GM23248 (cell line): ENCODE measurements around the gene RNF13. TPM values are rescaled to one million over a fixed set of nuclear protein-coding genes. Genes with fewer than 3 reads are reported as not detected.

Experiments
- DNase-seq: peaks from one replicate; pipeline ENCODE4 v3.0.0-alpha.2; 2015
- H2AFZ ChIP-seq: fragments of 200-600 bp; sonication (generic); 2 replicates; pipeline ENCODE4 v1.6.1; 2016; ENCODE audit warnings: antibody characterized with exemption
- H3F3A ChIP-seq: fragments of 200-600 bp; sonication (generic); 2 replicates; pipeline ENCODE4 v1.6.1; 2016; ENCODE audit warnings: mild to moderate bottlenecking, antibody characterized with exemption, mixed run types; ENCODE audit not compliant: insufficient read depth
- H3K27ac ChIP-seq: fragments of 200-600 bp; sonication (generic); 2 replicates; pipeline ENCODE4 v1.5.1; 2016; ENCODE audit warnings: mild to moderate bottlenecking
- H3K27me3 ChIP-seq: fragments of 200-600 bp; sonication (generic); replicated peaks from 2 replicates; pipeline ENCODE4 v1.6.1; 2016; ENCODE audit warnings: mild to moderate bottlenecking; ENCODE audit not compliant: insufficient read depth
- H3K36me3 ChIP-seq: fragments of 200-600 bp; sonication (generic); 2 replicates; pipeline ENCODE4 v1.6.1; 2016; ENCODE audit warnings: low read depth, mild to moderate bottlenecking
- H3K4me1 ChIP-seq: fragments of 200-600 bp; sonication (generic); 2 replicates; pipeline ENCODE4 v1.6.1; 2016; ENCODE audit warnings: mild to moderate bottlenecking; ENCODE audit not compliant: insufficient read depth
- H3K4me2 ChIP-seq: fragments of 200-600 bp; sonication (generic); one replicate; pipeline ENCODE4 v1.6.1; 2016; ENCODE audit warnings: mild to moderate bottlenecking; ENCODE audit not compliant: unreplicated experiment
- H3K4me3 ChIP-seq: fragments of 200-600 bp; sonication (generic); 2 replicates; pipeline ENCODE4 v1.5.1; 2016; ENCODE audit warnings: mild to moderate bottlenecking
- H3K79me2 ChIP-seq: fragments of 200-600 bp; sonication (generic); 2 replicates; pipeline ENCODE4 v1.6.1; 2016; ENCODE audit warnings: mild to moderate bottlenecking; ENCODE audit not compliant: insufficient read depth
- H3K9ac ChIP-seq: fragments of 200-600 bp; sonication (generic); 2 replicates; pipeline ENCODE4 v1.6.1; 2016; ENCODE audit warnings: mild to moderate bottlenecking
- H3K9me2 ChIP-seq: fragments of 200-600 bp; sonication (generic); 2 replicates; pipeline ENCODE4 v1.6.1; 2016; ENCODE audit warnings: mixed run types, mild to moderate bottlenecking, moderate library complexity; ENCODE audit not compliant: insufficient read depth
- H3K9me3 ChIP-seq: fragments of 200-600 bp; sonication (generic); one replicate; pipeline ENCODE4 v1.6.1; 2017; ENCODE audit warnings: low read depth
- H4K20me1 ChIP-seq: fragments of 200-600 bp; sonication (generic); 2 replicates; pipeline ENCODE4 v1.6.0; 2016; ENCODE audit not compliant: insufficient read depth
- EZH2 ChIP-seq: fragments of 200-600 bp; sonication (generic); IDR thresholded peaks from 2 replicates; pipeline ENCODE4 v1.6.1; 2018; ENCODE audit warnings: antibody characterized with exemption, mild to moderate bottlenecking; ENCODE audit not compliant: insufficient read depth, poor library complexity, severe bottlenecking
- EZH2phosphoT487 ChIP-seq: fragments of 200-600 bp; sonication (generic); IDR thresholded peaks from 2 replicates; pipeline ENCODE4 v1.6.1; 2018; ENCODE audit warnings: antibody characterized with exemption, moderate library complexity, mild to moderate bottlenecking, low read depth; ENCODE audit not compliant: insufficient read depth
- WGBS, 2 experiments: methylation state at CpG; one replicate each; pipeline ENCODE4 v1.1.6; 2015 to 2017; ENCODE audit warnings: low lambda C conversion rate in 2 of 2, low coverage in 1 of 2; ENCODE audit errors: missing lambda C conversion rate in 2 of 2; 5-methylcytosine and 5-hydroxymethylcytosine counted together
- in situ Hi-C: fragments of 300-500 bp; cut with MboI; formaldehyde crosslinking; loops from 2 replicates; pipeline ENCODE4 v1.15.0; 2020
- polyA plus RNA-seq: library from polyadenylated mRNA; unstranded; fragments of >200 nt; fragmentation: Nextera tagmentation; extraction: Ambion mirVana; gene quantifications from 2 replicates; pipeline ENCODE4 v1.2.1, GENCODE V29; 2016
- total RNA-seq: library from RNA; depleted of rRNA; stranded (reverse); fragments of >200 nt; shearing (Covaris generic); gene quantifications from 2 replicates; pipeline ENCODE4 v1.2.3, GENCODE V29; 2014

RNF13 gene
- total and polyA plus RNA-seq, 2 experiments from 2014 or later = 48.7 to 100.0 TPM

DNA sequence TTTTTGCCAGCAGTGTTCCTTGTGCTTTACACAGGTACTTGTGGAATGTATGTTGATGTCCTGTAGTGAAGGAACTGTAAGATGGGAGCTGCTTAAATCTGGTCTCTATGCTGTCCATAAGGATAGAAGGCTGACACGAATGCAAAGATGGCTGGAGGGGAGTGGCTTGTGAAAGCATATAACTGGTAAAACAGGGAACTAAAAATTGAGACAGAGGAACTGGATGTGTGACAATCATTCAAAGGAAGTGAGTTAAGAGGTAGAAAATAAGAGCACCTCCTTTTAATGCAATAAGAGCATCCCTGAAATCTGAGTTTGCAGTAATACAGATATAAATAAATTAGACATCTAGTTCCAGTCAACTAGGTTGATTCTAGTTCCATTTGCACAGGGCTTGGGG is 35.2 kb downstream of the RNF13 start:
- Histone ChIP-seq H3F3A (no peaks in the 10 kb centered on the region), H2AFZ (no peak overlapping the region), H3K9me2 (no peaks in the 10 kb centered on the region), H3K9me3 (no peaks in the 10 kb centered on the region), H3K27me3 (no peaks in the 10 kb centered on the region), H3K9ac (no peak overlapping the region), H3K4me2 (no peak overlapping the region), H3K79me2 (peaks cover 76% of the 10 kb centered on the region), H4K20me1 (no peaks in the 10 kb centered on the region), H3K4me1 (0 out of 2 replicates have a peak, but pooled peaks cover 5% of the 10 kb centered on the region), H3K36me3 (peaks cover 11% of the 10 kb centered on the region; the same call in 1 of the 2 replicates), H3K4me3 (no peak overlapping the region), H3K27ac (no peak overlapping the region)
- 91 to 100% methylated on average over 1 of the region's 1 CpG for WGBS, 2 experiments
- TF ChIP-seq EZH2phosphoT487 = no peak
- in situ Hi-C loops = no loop called here
- DNase-seq = no peak

DNA sequence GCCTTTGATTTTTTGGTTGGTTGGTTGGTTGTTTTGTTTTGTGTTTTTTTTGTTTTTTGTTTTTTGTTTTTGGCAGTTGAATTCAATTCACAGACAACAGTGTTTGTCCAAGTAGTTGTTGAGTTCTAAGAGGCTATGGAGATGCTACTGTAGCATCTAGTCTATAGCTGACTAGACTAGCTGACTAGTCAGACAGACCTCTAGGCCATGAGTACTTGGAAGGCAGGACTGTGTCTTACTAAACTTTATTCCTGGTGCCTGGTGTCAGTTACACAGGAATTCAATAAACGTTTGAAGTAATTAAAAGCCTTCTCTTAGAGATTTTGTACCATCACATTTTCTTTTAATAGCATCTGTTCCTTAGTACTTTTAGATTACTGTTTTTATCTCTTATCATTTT is 35.7 kb downstream of the RNF13 start:
- no peaks in the 10 kb centered on the region for H3K9me2 ChIP-seq
- H3K36me3 ChIP-seq = peaks cover 11% of the 10 kb centered on the region; the same call in 1 of the 2 replicates
- no peak overlapping the region for H3K4me2 ChIP-seq
- H3K79me2 ChIP-seq = peaks cover 71% of the 10 kb centered on the region
- no peak for TF ChIP-seq EZH2phosphoT487
- no peak for TF ChIP-seq EZH2
- no peaks in the 10 kb centered on the region for H4K20me1 ChIP-seq
- no peak overlapping the region for H3K9ac ChIP-seq
- no peaks in the 10 kb centered on the region for H3K27me3 ChIP-seq
- 31 to 39% methylated on average over 1 of the region's 1 CpG for WGBS, 2 experiments
- H3F3A ChIP-seq = no peaks in the 10 kb centered on the region
- 0 out of 2 replicates have a peak, but pooled peaks cover 5% of the 10 kb centered on the region for H3K4me1 ChIP-seq
- no peak overlapping the region for H3K4me3 ChIP-seq
- no peaks in the 10 kb centered on the region for H3K9me3 ChIP-seq
- no peak overlapping the region for H2AFZ ChIP-seq
- no peak overlapping the region for H3K27ac ChIP-seq
- in situ Hi-C loops = no loop called here
- no peak for DNase-seq

DNA sequence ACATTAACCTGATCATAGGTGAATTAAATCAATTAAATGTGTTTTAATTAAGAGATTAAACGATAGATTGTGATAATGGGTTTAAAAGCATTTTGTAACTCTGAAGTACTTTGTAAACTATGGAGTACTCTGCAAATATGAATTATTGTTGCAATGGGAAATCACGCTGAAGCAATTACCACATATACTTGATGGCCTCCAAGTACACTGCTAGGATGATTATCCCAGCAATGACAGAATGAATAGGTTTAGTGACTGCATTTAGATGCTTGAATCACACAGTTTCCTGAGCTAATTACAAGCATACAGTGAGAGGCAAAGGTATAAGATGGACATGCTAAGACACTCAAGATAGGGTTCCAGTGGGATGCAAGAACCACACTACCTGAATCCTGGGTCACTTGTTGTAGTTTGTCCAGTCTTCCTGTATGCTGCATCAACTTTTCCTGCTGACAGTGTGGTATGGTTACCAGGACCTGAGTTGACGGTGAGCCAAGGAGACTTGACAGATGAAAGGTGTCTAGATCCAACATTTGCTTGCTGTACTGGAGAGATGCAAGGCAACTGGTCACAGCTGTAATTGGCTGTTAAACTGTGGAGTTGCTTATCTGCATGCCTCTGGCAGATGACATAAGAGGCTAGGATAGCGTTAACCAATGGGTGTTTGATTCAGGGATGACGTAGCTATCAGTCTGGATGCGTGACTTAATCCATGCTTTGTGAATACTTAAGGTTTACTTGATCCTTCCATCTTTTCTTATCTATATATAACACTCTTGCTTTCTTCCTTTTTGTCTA is 38.0 kb downstream of the RNF13 start:
- Histone ChIP-seq H4K20me1 (no peaks in the 10 kb centered on the region), H3F3A (no peaks in the 10 kb centered on the region), H3K4me3 (no peak overlapping the region), H3K79me2 (peaks cover 49% of the 10 kb centered on the region), H3K27ac (no peak overlapping the region), H3K9me2 (no peaks in the 10 kb centered on the region), H2AFZ (no peak overlapping the region), H3K27me3 (no peaks in the 10 kb centered on the region), H3K9ac (no peak overlapping the region), H3K9me3 (no peaks in the 10 kb centered on the region), H3K4me1 (no peaks in the 10 kb centered on the region), H3K4me2 (no peak overlapping the region), H3K36me3 (peaks cover 20% of the 10 kb centered on the region; the same call in 1 of the 2 replicates)
- TF ChIP-seq EZH2phosphoT487 = no peak
- TF ChIP-seq EZH2 = no peak
- WGBS, 2 experiments = 93 to 97% methylated on average over 6 of the region's 6 CpGs
- no peak for DNase-seq
- in situ Hi-C loops = no loop called here

- Histone ChIP-seq H3F3A (no peaks in the 10 kb centered on the region), H3K27me3 (no peaks in the 10 kb centered on the region), H4K20me1 (no peaks in the 10 kb centered on the region), H3K27ac (no peak overlapping the region), H3K36me3 (0 out of 2 replicates have a peak, but pooled peaks cover 14% of the 10 kb centered on the region), H3K4me2 (no peak overlapping the region), H3K4me3 (no peak overlapping the region), H3K79me2 (no peaks in the 10 kb centered on the region), H3K9ac (no peak overlapping the region), H2AFZ (no peak overlapping the region), H3K9me2 (no peaks in the 10 kb centered on the region), H3K4me1 (no peaks in the 10 kb centered on the region), H3K9me3 (no peaks in the 10 kb centered on the region)
- WGBS, 2 experiments = 47 to 48% methylated on average over 2 of the region's 2 CpGs
- no peak for TF ChIP-seq EZH2phosphoT487
- TF ChIP-seq EZH2 = no peak
- in situ Hi-C loops = no loop called here
- no peak for DNase-seq
Observed at GRCh38 chr3:149858911-149859310, 45.9 kb downstream of the RNF13 start.
